HG03575 (cell line): ENCODE results near the gene NCOA3.
"Not testable (repeated sequence)": the region's sequence is repeated elsewhere in the genome, so short reads cannot be mapped to it uniquely, and the experiment has no call there.

Experiments used
- ATAC-seq: cut with Tn5 transposase; IDR thresholded peaks from one replicate; pipeline ENCODE4 v1.9.1; 2021; ENCODE audit not compliant: unreplicated experiment, insufficient number of reproducible peaks, low FRiP score; ENCODE audit errors: extremely low read depth

The NCOA3 gene

DNA sequence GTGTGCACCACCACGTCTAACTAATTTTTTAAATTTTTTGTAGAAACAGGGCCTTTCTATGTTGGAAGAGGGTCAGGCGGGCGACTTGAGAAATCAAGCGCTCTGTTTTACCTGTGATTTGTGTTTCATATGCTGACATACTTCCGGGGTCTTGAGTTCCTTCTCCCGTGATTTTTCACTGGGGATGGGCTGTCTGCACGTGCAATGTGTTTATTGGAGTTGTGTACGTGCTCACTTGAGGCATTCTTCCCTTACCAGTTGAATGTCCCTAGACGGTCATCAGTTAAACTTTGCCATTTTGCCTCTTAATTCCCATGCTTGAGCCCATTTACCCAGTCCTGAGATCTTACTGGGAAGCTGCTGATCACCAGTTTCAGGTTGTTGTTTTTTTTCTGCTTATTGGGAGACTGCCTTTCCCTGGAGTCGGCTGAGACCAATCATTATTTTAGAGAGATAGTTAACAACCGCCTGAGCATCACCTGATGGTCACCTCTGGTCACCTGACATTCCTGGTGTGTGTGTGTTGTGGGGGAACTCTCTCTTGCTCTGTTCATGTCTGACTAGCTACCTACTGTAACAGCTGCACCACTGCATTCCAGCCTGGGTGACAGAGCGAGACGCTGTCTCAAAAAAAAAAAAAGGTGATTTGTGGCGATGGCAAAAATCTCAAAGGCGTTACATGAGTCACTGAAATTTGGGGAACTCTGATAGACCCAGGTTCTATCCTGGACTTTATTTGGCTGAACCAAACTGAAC, 34.8 kb upstream of the NCOA3 start:
- no peak for ATAC-seq

DNA sequence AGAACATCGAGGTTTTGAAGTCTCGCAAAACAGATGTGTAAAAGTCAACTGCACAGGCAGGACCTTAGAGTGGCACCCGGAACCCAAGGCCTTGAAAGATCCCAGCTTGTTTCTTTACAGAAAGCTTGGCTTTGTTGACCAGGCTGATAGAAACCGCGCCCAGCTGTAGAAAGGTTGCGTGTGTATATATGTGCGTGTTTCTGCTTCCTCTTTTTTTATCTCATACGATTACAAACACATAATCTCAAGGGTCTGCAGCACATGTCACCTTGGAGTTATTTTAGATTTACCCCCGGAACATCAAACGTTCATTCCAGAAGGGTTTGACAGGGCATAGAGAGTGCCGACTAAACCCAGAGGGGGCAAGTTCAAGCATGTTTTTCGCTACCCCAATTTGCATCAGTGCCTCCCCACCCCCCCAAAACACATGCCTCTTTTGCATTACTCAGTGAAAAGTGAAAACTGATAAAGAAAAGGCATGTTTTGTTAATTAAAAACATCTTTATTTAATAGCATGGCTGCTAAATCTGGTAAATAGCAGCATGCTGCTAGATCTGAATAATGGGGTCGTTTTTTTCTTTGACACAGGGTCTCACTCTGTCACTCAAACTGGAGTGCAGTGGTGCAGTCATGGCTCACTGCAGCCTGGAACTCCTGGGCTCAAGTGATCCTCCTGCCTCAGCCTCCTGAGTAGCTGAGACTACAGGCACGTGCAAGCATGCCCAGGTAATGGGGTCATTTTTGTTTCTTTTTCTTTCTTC, 33.2 kb upstream of the NCOA3 start:
- no peak for ATAC-seq

DNA sequence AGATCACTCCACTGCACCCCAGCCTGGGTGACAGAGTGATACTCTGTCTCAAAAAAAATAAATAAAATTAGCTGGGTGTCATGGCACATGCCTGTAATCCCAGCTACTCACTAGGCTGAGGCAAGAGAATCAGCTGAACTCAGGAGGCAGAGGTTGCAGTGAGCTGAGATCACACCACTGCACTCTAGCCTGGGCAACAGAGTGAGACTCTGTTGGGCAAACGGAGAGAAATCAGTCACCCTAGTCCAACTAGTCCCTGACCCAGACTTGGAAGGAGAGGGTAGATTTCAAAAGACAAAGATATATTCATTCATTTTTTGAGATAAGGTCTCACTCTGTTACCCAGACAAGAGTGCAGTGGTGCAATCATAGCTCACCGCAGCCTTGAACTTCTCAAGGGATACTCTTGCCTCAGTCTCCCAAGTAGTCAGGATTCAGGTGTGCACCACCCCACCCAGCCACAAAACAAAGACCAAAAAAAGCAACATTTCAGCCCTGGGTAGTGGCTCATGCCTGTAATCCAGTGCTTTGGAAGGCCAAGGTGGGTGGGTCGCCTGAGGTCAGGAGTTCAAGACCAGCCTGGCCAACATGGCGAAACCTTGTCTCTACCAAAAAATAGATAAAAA, 26.2 kb upstream of the NCOA3 start:
- no peak for ATAC-seq

DNA sequence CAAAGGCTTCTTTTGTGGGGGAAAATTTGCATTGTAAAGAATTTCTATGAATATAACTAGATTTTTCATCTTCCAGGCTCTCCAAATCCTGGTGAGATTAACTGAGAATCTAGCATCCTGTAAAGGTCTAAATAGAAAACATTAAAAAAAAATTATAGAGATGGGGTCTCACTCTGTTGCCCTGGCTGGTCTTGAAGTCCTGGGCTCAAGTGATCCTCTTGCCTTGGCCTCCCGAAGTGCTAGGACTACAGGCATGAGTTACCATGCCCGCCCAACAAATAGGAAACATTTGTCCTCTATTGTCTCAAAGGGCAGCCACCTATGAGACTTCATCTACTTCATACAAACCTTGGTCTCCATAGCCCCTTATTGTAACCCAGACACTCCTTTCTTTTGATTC, 25.2 kb upstream of the NCOA3 start:
- no peak for ATAC-seq

GRCh38 chr20:47479093-47479492, 22.6 kb upstream of the NCOA3 start:
- no peak for ATAC-seq

- no peak for ATAC-seq
Measured at GRCh38 chr20:47479506-47479905, 22.2 kb upstream of the NCOA3 start.

- no peak for ATAC-seq
Measured at GRCh38 chr20:47480239-47480638, 21.4 kb upstream of the NCOA3 start.

DNA sequence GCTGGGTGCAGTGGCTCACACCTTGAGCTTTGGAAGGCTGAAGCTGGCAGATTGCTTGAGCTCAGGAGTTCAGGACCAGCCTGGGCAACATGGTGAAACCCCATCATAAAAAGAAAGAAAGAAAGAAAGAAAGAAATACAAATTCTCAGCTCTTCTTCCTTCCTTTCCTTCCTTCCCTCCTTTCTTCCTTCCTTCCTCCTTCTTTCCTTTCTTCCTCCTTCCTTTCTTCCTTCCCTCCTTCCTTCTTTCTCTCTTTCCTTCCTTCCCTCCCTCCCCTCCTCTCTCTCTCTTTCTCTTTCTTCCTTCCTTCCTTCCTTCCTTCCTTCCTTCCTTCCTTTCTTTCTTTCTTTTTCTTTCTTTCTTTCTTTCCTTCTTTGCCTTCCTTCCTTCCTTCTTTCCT, 21.0 kb upstream of the NCOA3 start:
- ATAC-seq, result no peak

DNA sequence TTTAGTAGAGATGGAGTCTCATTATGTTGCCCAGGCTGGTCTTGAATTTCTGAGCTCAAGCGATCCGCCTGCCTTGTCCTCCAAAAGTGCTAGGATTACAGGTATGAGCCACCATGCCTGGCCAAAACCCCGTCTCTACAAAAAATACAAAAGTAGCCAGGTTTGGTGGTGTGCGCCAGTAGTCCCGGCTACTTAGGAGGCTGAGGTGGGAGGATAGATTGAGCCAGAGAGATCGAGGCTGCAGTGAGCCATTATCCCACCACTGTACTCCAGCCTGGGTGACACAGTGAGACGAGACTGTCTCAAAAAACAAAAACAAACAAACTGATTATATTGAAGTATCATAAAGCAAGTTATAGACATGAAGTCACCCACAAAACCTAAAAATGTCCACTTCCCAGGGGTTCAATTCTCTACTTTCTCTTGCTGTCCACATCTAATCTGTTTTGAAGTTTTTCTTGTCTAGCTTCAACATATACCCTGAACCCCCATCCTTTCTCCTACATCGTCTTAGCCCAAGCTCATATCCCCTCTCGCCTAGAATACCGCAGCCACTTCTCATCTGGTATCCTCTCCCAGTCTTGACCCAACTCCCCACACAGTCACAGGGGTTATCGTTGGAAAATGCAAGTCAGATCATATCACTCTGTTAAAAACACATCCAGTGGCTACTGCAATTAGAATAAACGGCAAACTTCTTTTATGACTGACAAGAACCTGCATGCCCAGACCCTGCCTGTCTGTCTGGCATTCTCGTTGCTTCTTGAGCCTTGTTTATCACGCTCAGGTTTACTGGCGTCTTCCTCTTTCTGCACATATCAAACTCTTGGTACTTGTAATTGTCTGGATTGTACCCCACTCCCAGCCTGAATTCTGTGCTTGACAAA, 20.1 kb upstream of the NCOA3 start:
- no peak for ATAC-seq

DNA sequence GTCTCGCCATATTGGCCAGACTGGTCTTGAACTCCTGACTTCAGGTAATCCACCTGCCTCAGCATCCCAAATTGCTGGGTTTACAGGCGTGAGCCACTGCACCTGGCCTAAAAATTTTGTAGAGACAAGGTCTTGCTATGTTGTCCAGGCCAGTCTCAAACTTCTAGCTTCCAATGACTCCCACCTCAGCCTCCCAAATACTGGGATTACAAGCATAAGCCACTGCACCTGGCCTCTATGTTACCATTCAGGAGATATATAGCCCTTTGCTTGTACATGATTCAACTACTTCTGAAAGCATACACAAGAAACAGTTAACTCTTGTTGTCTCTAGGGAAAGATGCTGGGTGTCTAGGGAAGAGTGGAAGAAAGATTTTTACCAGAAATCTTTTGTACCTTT, 19.0 kb upstream of the NCOA3 start:
- ATAC-seq, result no peak

GRCh38 chr20:47484303-47484702, 17.4 kb upstream of the NCOA3 start:
- ATAC-seq, result no peak

DNA sequence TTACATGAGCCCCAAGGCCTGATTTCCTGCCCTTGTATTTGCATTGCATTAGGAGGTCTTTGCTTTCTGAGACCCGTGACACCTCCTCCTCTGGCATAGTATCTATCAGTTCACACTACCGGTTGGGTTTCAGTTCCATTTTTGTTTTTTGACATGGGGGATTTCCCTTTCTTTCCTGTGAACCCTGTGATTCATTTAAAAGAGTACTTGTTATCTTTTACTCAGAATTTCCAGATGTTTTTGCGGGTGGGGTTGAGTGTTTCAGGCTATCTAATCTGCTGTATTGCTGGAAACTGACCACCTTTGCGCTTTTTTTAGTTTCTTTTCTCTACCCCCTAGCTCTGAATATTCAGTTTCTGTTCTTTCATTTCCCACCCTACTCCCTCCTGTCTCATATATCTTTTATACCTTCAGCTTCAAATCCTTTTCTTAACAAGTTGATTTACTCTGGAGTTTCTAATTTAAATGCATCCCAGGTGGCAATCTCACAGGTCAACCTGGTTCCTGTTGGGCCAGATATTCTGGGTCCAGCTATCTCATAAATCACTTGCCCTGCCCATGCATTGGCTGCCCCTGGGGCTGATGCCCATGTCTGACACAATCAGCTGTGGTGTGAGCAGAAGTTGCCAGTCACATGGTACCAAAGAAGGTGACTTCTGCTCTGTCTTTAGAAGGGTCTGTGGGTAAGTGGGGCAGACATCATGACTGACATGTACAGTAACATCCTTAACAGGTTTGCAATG, 14.3 kb upstream of the NCOA3 start:
- no peak for ATAC-seq

- no peak for ATAC-seq
Measured at GRCh38 chr20:47489448-47489872, 12.2 kb upstream of the NCOA3 start.

GRCh38 chr20:47490795-47491194, 10.9 kb upstream of the NCOA3 start:
- ATAC-seq, result no peak

DNA sequence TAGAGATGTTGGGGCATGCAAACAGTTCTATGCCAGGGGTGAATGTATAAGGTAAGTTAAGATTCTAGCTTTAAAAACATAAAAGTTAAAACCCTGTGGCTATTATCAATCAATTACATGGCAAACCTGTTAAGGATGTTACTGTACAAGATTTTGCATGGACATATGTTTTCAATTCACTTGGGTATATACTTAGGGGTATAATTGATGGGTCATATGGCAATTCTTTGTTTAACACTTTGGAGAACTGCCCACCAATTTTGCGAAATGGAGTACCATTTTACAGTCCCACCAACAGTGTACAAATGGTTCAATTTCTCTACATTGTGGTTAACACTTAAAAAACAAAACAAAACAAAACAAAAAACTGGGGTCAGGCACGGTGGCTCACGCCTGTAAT, 9.4 kb upstream of the NCOA3 start:
- no peak for ATAC-seq

GRCh38 chr20:47493175-47493962, 8.3 kb upstream of the NCOA3 start:
- ATAC-seq, result no peak

- no peak for ATAC-seq
Measured at GRCh38 chr20:47493963-47494293, 7.8 kb upstream of the NCOA3 start.

DNA sequence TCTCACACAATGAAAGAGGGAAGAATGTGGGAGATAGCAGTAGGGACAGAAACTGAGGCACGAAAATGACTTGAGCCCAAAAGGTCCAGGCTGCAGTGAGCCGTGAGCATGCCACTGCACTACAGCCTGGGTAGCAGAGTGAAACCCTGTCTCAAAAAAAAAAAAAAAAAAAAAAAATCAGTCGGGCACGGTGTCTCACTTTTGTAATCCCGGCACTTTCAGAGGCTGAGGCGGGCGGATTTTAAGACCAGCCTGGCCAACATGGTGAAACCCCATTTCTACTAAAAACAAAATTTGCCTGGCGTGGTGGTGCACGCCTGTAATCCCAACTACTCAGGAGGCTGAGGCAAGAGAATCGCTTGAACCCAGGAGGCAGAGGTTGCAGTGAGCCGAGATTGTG, 7.1 kb upstream of the NCOA3 start:
- not testable (repeated sequence) for ATAC-seq
